Activated CD4-positive, alpha-beta T cell treated with anti-CD3 and anti-CD28 coated beads, Interleukin-2, amount 50 U/mL, for 1 hour (primary cell): Measurements from ENCODE around the gene FGD1.
A peak's percentile ranks its signal among the peaks of the same experiment; 100 is the strongest.
"Not testable (repeated sequence)": the region's sequence is repeated elsewhere in the genome, so short reads cannot be mapped to it uniquely, and the experiment has no call there.

Experiments
- DNase-seq: peaks from one replicate; pipeline ENCODE4 v3.0.0-alpha.2; 2020

FGD1 gene

GRCh38 chrX:54495814-54496516, at the start of gene FGD1:
Gene FGD1, minus strand, starts transcription at chrX:54496234. Its CDS starts 802 bp downstream, at chrX:54495432.
- peak; percentile 29 for DNase-seq

GRCh38 chrX:54542239-54542638, 46.2 kb upstream of the FGD1 start:
- not testable (repeated sequence) for DNase-seq

- no peak for DNase-seq
These were observed 44.3 kb upstream of the FGD1 start for GRCh38 chrX:54540289-54540688.

- no peak for DNase-seq
These were observed 38.2 kb upstream of the FGD1 start for GRCh38 chrX:54534271-54534670.

DNA sequence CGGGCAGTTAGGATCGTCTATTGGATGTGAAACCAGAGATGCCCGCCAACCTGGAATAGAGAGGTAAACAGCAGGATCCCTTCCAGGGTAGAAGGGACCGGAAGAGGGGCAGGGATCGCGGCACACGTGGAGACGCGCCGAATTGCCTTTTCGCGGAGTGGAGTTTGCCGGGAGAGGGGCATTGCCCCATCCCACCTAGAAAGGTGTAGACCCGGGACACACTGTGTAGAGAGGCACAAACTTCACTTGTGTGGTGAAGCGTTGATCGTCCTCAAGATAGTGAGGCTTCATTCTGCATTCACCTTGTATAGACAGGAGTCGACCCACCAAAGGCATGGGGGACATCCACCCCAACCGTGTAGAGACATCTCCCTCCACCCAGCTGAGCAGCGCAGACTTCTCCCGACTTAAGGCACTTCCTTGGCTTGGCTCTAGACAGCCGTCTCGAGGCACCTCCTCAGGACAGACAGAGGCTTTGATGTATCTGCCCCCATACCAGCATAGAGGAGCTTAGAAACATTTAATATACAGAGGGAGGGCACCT, 34.4 kb upstream of the FGD1 start:
- DNase-seq = no peak

- DNase-seq = peak; percentile 74
These were observed 33.7 kb upstream of the FGD1 start, which contains the start of gene GNL3L for GRCh38 chrX:54529552-54530356. Gene GNL3L, plus strand, starts transcription at chrX:54530219. Its CDS starts 2,348 bp downstream, at chrX:54532567.

DNA sequence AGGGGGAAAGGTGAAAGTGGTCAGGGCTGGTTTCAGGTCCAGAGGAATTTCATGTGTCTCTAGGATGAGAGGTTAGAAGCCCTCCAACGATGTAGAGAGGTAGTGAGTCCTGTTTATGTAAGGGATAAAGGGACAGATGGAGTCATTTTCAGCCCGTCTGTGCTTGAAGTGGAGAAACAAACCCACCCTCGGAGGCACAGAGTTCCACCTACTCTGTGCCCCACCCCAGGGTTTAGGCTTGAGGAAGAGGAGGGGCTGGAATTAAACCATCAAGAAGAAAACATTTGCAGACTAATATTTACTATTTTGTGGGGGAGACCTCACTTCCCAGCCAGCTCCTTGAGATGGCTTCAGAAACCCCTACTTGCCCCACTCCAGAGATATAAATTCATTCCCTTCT, 33.1 kb upstream of the FGD1 start:
- no peak for DNase-seq

GRCh38 chrX:54509400-54509799, 13.4 kb upstream of the FGD1 start:
- DNase-seq = no peak

DNA sequence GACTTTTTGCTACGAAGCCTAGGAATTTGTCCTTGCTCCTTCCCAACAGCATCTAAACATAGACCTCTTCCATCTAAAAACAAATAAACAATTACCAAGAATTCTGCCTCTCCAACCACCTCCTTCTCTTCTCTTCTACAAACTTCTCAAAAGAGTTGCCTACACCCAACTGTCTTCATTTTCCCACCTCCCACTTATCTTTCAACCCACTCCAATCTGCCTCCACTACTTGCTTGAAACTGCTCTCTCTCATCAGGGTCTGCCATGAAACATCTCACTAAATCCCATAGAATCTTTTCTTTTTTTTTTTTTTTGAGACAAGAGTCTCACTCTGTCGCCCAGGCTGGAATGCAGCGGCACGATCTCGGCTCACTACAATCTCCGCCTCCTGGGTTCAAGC, 902 bp upstream of the FGD1 start:
- DNase-seq = no peak

- DNase-seq = no peak
These were observed 451 bp upstream of the FGD1 start for GRCh38 chrX:54496517-54496852.

- no peak for DNase-seq
These were observed 833 bp downstream of the FGD1 start for GRCh38 chrX:54494989-54495813.

GRCh38 chrX:54494166-54494988, 1.7 kb downstream of the FGD1 start:
- no peak for DNase-seq

- no peak for DNase-seq
These were observed 3.7 kb downstream of the FGD1 start for GRCh38 chrX:54492340-54492739.

GRCh38 chrX:54489819-54490218, 6.2 kb downstream of the FGD1 start:
- not testable (repeated sequence) for DNase-seq

DNA sequence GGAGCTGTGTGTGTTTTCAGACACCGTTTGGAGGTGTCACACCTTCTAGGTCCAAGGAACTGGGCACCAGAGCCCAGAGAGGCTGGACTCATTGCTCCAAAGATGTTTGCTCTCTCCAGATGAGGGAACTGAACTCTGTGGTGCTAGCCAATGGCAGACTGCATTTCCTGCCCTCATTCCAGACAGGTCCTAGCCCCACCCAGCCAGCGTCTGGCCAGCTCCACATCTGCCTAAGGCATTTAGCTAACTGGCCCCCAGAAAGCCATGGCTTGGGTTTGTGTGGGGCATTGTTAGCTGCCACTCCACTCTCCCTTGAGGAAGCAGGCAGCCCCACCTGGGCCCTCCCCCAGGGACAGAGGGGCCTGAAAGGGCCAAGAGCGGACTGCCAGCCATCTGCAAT, 11.4 kb downstream of the FGD1 start:
- no peak for DNase-seq

GRCh38 chrX:54483946-54484345, 12.1 kb downstream of the FGD1 start:
- no peak for DNase-seq

GRCh38 chrX:54482839-54483593, 13.0 kb downstream of the FGD1 start:
- no peak for DNase-seq

GRCh38 chrX:54479136-54480111, 16.6 kb downstream of the FGD1 start:
- DNase-seq = no peak

GRCh38 chrX:54473993-54474859, 21.8 kb downstream of the FGD1 start:
- DNase-seq = no peak
